ENCODE data around the gene PVALEF. TPM values are rescaled to one million over a fixed set of nuclear protein-coding genes. Genes with fewer than 3 reads are reported as not detected.
A peak's percentile ranks its signal among the peaks of the same experiment; 100 is the strongest.

PVALEF gene
- under 1 TPM; 0.13 to 0.86 (median 0.43) TPM for polyA plus RNA-seq (ENCODE audit: insufficient read length in 10 of 10)
- long read RNA-seq, donor 1, result 0 reads
- long read RNA-seq, donor 2, result 0 reads
- long read RNA-seq, donor 3, result 0 reads
- long read RNA-seq, donor 4, result 0 reads
- long read RNA-seq, donor 5, result 0 reads
- long read RNA-seq, donor 6, result 0 reads
- long read RNA-seq, donor 7, result 0 reads
- long read RNA-seq, donor 8, result 0 reads
- long read RNA-seq, donor 9, result 0 reads

DNA sequence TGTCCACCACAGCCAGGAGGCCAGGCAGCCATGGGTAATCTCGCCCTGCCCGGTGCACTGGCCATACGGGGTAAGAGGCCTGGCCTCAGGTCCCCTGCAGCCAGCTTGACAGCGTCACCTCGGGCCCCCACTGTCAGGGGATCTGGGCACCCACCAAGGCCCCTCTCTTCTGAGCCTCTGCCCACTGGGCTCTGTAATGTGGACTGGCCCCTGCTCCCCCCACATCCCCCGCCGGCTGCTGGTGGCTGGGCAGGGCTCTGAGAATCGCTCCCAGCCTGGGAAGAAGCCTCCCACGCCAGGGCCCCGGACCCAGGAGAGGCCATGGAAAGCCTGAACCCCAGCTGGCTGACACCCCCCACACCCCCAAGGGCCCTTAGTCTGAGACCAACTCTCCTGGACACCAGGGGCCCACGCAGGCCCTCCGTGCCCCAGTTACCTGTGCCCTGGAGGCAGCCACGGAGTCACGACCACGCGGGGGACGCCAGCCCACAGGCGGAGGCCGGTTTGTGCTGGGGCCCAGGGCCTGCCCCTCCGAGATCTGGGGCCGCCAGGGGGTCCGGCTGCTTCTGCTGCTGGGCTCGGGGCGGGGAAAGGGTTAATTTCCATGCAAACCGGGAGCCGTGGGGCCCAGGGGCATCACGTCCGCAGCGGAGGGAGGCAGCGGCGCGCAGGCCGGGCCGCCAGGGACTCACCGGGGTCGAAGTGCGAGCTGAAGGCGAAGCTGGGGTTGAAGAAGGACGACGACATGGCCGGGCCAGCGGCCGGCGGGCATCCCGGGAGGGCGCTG is at the start of gene PVALEF:
Gene PVALEF (plus strand): TSS at position 262 of the 787 bp plus-strand sequence. CDS start 15,720 bp downstream, outside the sequence.
- DNase-seq, result peak in 1 of 3 donors; percentile 62

- no peak for DNase-seq
Measured at GRCh38 chr17:81115749-81116464, 49.4 kb upstream of the PVALEF start.

- DNase-seq, result no peak
Measured at GRCh38 chr17:81116704-81117103, 48.6 kb upstream of the PVALEF start.

- no peak for DNase-seq
Measured at GRCh38 chr17:81117672-81118198, 47.6 kb upstream of the PVALEF start.

DNA sequence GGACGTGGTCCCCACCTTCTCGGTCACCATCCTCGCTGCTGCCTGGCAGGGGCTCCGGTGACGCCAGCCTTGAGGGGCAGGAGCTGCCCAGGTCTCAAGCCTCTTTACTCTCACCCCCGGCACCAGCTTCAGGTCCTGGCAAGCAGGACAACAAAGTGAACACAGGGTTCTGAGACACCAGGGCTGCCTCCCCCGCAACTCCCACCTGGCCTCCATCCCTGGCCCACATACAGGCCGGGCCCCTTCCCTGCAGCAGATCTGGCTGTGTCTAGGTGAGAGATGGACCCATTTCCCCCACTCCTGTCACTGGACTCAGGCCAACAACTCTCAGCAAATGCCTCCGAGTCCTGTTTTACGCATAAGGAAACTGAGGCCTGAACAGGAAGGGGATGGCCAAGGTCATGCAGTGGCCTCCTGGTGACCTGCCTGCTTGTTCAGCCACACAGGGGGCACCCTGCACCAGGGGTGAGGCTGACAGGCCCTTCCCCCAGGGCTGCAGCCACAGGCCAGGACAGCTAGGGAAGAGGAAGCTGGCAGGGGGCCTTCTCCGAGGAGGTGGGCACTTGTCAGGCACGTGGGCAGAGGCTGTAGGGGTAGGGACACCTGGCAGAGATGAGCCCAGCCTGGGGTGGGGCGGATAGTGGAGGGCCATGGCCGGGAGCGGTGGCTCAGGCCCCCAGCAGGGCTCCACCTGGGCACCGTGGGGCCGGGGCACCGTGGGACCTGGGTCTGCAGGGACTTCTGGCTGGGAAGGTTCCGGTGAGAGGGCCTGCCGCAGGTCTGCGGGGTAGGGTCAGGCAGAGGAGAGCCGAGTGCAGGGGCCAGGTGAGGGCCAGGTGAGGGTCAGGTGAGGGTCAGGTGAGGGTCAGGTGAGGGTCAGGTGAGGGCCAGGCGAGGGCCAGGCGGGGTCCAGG is 46.7 kb upstream of the PVALEF start:
- no peak for DNase-seq

GRCh38 chr17:81119223-81120148 is 45.8 kb upstream of the PVALEF start:
- peak; percentile 71 to 86 (median 75) for DNase-seq

DNA sequence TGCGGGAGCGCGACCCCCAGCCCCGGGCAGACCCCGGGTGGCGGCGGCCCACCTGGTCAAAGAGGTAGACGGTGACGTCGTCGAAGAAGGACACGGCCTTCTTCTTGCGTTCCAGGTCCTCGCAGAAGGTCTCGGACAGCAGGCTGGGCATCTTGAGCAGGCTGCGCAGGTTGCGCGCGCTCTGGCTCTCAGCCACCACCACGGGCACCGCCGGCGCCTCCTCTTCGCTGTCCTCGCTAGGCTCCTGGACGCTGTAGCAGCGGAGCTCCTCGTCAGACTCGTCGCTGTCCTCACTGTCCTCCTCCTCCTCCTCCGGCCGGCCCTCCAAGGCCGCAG is 45.2 kb upstream of the PVALEF start:
- DNase-seq, result no peak

DNA sequence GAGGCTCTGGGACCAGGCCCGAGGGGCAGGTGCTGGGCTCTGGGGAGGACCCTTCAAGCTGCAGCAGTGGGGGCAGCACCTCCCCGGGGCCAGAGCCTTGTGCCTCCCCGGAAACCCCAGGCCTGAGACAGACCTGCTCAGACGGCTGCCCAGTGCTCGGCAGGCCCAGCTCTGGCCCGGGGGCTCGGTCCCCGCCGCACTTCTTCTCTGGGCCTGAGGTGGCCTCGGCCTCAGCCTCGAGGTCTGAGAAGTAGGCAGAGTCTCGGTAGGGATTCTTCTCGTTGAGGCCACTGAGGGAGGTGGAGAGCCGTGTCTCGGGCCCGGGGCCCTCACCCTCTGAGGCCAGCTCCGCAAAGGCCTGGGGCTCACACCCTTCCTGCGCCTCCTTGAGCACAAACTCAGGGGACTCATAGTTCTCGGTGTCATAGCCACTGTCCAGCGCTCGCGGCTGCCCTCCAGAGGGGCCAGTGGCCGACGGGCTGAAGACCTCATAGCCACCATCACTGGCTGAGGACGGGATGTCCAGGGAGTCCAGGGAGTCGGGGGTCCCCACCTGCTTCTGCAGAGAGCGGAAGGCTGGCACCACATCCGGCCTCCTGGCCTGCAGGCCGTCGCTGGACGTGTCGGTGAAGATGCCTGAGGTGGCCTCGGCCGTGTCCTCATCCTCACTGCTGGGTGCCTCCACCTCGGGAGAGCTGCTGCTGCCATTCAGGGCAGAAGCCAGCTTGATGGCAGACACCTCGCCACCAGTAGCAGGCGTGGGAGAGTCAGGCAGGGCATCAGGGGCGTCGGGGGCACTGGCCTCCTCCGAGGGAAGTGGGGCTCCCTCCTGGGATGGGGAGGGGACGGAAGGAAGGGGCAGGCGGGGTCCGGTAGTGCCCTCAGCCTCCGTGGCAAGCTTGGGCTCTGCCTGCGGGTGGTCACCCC is 44.3 kb upstream of the PVALEF start:
- DNase-seq, result no peak

GRCh38 chr17:81121841-81122733 is 43.2 kb upstream of the PVALEF start:
- DNase-seq, result no peak

DNA sequence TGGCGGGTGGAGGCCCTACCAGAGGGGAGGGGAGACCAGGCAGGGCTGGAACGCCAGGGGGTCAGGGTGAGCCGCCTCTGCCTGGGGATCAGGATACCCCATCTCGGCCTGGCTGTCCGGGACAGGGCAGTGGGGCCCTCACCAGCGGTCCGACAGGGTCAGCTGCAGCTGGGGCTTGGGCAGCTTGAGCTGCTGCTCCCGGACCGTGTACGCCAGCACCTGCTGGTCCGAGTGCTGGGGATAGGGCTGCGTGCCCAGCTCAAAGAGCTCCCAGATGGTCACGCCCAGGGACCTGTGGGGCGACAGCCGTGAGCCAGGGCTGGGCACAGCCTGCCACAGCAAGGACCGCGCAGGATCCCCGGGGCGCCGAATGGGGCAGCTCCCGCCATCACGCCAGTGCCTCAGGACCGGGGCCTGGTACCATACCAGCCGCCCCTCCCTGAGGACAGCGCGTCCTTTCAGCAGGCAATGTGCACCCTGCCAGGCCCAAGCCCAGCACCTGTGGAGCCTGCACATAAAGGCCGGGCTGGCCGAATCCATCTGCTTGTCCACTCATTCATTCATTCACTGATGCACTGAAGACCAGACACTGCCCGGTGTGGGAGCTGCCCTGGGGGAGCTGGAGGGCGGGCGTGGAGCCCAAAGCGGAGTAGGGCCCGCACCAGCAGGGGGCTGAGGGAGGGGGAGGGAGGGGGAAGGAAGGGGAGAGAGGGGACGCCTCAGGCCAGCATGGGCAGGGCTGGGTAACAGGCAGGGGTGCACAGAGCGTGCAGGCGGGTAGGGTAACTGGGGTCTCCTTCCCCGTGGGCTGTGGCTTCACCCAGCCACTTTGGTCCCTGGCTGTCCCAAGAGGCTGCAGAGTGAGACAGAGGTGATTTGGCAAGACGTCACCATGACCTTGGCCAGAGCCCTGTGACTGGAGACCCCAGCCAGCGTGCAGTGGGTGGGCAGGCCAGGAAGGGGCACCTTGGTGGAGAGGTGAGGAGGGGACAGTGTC is 42.0 kb upstream of the PVALEF start:
- no peak for DNase-seq

DNA sequence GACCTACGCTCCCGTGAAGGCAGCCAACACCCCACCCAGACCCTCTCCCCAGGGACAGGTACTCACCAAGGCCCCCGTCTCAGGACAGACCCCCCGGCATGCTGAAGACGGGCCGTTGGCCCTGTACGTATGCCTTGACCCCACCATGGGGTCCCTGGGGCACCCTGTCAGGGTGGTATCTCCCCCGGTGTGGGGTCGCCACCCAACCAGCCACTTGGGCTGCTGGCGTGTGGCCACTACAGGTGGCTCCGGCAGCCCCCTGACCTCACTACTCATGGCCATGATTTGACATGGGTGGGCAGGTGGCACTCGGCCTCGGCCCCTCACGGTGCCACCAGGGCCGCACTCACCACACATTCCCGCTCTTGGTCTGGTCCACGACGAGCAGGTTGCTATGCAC is 40.9 kb upstream of the PVALEF start:
- DNase-seq, result no peak

GRCh38 chr17:81125573-81126081 is 39.7 kb upstream of the PVALEF start:
- DNase-seq, result peak in 2 of 3 donors; percentile 33 to 34

- DNase-seq, result no peak
Measured at GRCh38 chr17:81126281-81127132, 38.8 kb upstream of the PVALEF start.

- DNase-seq, result no peak
Measured at GRCh38 chr17:81127133-81127455, 38.2 kb upstream of the PVALEF start.

- DNase-seq, result no peak
Measured at GRCh38 chr17:81127526-81128177, 37.7 kb upstream of the PVALEF start.
